Measurements from ENCODE around the gene HCN3.

DNA sequence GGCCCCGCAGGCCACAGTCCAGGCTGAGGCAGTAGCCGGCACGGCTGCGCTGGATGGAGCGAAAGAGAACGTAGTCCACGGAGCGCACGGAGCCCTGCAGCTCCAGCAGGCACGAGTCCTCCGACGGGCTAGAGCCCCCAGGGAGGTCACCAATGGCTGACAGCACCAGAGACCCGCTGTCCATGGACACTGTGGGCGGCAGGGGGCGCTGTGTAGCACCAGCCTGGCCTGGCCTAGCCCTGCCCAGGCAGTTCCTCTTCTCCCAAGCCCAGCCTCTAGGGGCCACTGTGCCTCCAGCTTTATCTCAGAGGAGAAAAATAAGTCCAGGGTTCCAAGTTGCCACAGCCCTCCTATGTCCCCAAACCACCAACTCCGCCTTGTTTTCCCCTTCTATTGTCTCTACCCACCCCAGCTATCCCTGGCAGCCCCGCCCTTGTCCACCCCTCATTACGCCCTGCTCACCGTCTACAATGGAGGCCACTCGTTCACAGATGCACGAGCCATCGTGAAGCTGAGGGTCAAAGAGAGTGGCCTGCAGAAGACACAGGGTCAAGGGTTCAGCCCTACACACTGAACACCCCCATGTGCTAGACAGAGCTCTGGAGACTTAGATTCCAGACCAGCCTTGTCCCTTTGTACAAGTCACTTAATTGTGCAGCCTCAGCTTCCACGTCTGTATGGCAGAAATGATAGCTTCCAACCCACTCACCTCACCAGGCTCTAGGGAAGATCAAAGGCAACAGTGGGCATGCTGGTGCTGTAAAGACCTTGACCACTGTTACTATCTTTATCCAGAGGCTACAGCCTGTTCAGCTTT lies 26.4 kb upstream of the HCN3 start:
- TF ChIP-seq EP300 (IDR thresholded peaks at IDR 0.05) (peak in 1 of 2 donors; percentile 64), POLR2A (IDR thresholded peaks at IDR 0.05) (peak in 1 of 2 donors; percentile 17)
- TF ChIP-seq, protein P1, sequence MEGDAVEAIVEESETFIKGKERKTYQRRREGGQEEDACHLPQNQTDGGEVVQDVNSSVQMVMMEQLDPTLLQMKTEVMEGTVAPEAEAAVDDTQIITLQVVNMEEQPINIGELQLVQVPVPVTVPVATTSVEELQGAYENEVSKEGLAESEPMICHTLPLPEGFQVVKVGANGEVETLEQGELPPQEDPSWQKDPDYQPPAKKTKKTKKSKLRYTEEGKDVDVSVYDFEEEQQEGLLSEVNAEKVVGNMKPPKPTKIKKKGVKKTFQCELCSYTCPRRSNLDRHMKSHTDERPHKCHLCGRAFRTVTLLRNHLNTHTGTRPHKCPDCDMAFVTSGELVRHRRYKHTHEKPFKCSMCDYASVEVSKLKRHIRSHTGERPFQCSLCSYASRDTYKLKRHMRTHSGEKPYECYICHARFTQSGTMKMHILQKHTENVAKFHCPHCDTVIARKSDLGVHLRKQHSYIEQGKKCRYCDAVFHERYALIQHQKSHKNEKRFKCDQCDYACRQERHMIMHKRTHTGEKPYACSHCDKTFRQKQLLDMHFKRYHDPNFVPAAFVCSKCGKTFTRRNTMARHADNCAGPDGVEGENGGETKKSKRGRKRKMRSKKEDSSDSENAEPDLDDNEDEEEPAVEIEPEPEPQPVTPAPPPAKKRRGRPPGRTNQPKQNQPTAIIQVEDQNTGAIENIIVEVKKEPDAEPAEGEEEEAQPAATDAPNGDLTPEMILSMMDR (IDR thresholded peaks at IDR 0.05), result peak; percentile 99 to 100 (median 99)

All from tibial nerve (tissue), 4 donors.